Measurements from ENCODE around the gene FHAD1. TPM values are rescaled to one million over a fixed set of nuclear protein-coding genes. Genes with fewer than 3 reads are reported as not detected.
A peak's percentile ranks its signal among the peaks of the same experiment; 100 is the strongest.

FHAD1 gene
- total and polyA plus RNA-seq, 2 donors (not counting 1 experiment from before 2014, with no cell fraction given) = not detected

DNA sequence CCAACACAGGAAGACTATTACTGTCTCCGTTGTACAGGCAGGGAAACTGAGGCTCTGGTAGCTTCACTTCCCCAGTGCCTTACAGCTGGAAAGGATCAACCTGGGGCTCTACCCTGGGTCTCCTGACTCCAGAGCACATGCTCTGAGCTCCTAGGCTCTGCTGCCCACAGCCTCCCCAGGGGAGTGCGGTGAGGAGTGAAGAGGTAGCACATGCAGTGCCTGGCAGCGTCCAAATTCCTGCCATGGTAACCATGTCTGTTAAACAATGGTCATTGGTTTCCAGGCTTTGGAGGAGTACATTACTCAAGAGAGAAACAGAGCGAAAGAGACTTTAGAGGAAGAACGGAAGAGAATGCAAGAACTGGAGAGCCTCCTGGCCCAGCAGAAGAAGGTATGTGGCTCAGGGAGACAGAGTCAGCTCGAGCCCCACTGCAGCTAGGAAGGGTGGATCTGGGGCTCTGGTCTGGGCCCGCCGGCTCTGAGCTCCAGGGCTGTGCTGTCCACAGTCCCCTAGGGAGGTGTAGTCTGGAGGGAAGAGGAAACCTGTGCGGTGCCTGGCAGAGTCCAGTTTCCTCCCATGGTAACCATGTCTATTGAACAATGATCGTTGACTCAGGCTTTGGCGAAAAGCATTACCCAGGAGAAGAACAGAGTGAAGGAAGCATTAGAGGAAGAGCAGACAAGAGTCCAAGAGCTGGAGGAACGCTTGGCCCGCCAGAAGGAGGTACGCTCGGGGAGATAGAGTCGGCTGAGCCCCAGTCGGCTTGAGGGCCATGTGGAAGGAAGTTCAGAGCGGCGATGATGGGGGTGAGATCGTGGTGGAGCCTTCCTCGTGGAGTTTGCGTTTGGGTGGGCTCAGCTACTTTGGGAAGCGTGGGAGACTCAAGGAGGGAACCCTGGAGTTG, 98.0 kb downstream of the FHAD1 start:
- intact Hi-C loops (cut with micrococcal nuclease) = no loop called here
- Histone ChIP-seq H3K4me2 (replicated peaks; ENCODE audit: low read depth, low read length, poor library complexity, severe bottlenecking) (no peak overlapping the region), H3K4me1 (ENCODE audit: control insufficient read depth in 2 of 2, insufficient read depth in 2 of 2, low read length in 2 of 2) (peaks cover 5 to 15% of the 10 kb centered on the region in 2 donors), H3K9me3 (ENCODE audit: control extremely low read depth in 1 of 3, control insufficient read depth in 2 of 3, insufficient read depth in 1 of 3, low read length in 2 of 3) (no peaks in the 10 kb centered on the region), H3K27ac (ENCODE audit: low read length in 2 of 2) (no peak overlapping the region), H3K36me3 (replicated peaks in 1 of 2; ENCODE audit: control extremely low read depth in 1 of 2, control insufficient read depth in 1 of 2, extremely low read depth in 1 of 2, insufficient read depth in 2 of 2, low read length in 1 of 2) (no peaks in the 10 kb centered on the region), H3K9ac (ENCODE audit: low read length) (no peak overlapping the region), H4K20me1 (ENCODE audit: control insufficient read depth, insufficient read depth, low read length, poor library complexity, severe bottlenecking) (no peaks in the 10 kb centered on the region), H3K27me3 (replicated peaks in 1 of 4; ENCODE audit: control extremely low read depth in 1 of 4, control insufficient read depth in 3 of 4, insufficient read depth in 4 of 4, low read length in 3 of 4) (peaks cover 0 to 10% (median 3%) of the 10 kb centered on the region in 4 experiments), H2AFZ (ENCODE audit: insufficient read depth, low read depth, low read length, poor library complexity, severe bottlenecking) (no peak overlapping the region), H3K79me2 (ENCODE audit: control insufficient read depth, insufficient read depth, low read length) (no peaks in the 10 kb centered on the region), H3K4me3 (ENCODE audit: control extremely low read depth in 1 of 5, extremely low read depth in 1 of 5, insufficient read depth in 1 of 5, low read depth in 2 of 5, low read length in 4 of 5) (no peak overlapping the region)
- ChIA-PET CTCF (no interaction called here), POLR2A (no interaction called here)
- H3K4me1 Mint-ChIP-seq = peaks cover 12% of the 10 kb centered on the region
- H3K27me3 Mint-ChIP-seq = peaks cover 48% of the 10 kb centered on the region
- TF ChIP-seq EZH2 (IDR thresholded peaks at IDR 0.05; ENCODE audit: borderline replicate concordance, insufficient read depth, low read depth, low read length, poor library complexity, severe bottlenecking) = no peak
- TF ChIP-seq, protein P1, sequence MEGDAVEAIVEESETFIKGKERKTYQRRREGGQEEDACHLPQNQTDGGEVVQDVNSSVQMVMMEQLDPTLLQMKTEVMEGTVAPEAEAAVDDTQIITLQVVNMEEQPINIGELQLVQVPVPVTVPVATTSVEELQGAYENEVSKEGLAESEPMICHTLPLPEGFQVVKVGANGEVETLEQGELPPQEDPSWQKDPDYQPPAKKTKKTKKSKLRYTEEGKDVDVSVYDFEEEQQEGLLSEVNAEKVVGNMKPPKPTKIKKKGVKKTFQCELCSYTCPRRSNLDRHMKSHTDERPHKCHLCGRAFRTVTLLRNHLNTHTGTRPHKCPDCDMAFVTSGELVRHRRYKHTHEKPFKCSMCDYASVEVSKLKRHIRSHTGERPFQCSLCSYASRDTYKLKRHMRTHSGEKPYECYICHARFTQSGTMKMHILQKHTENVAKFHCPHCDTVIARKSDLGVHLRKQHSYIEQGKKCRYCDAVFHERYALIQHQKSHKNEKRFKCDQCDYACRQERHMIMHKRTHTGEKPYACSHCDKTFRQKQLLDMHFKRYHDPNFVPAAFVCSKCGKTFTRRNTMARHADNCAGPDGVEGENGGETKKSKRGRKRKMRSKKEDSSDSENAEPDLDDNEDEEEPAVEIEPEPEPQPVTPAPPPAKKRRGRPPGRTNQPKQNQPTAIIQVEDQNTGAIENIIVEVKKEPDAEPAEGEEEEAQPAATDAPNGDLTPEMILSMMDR (IDR thresholded peaks at IDR 0.05) = no peak
- no peak for ATAC-seq (ENCODE audit: low read depth)
- 82% methylated on average over 20 of the region's 23 CpGs for WGBS (ENCODE audit: insufficient coverage)
- H3K9me3 Mint-ChIP-seq (ENCODE audit: insufficient read depth) = no peaks in the 10 kb centered on the region
- H3K27ac Mint-ChIP-seq = no peak overlapping the region
- no peak overlapping the region for H3K4me3 Mint-ChIP-seq
- DNase-seq = no peak

- Histone ChIP-seq H3K27ac (ENCODE audit: low read length in 2 of 2) (no peak overlapping the region), H3K9me3 (ENCODE audit: control extremely low read depth in 1 of 3, control insufficient read depth in 2 of 3, insufficient read depth in 1 of 3, low read length in 2 of 3) (no peaks in the 10 kb centered on the region), H3K4me2 (replicated peaks; ENCODE audit: low read depth, low read length, poor library complexity, severe bottlenecking) (no peak overlapping the region), H3K27me3 (replicated peaks in 1 of 4; ENCODE audit: control extremely low read depth in 1 of 4, control insufficient read depth in 3 of 4, insufficient read depth in 4 of 4, low read length in 3 of 4) (peaks cover 0 to 10% (median 5%) of the 10 kb centered on the region in 4 experiments), H3K9ac (ENCODE audit: low read length) (no peak overlapping the region), H3K4me3 (ENCODE audit: control extremely low read depth in 1 of 5, extremely low read depth in 1 of 5, insufficient read depth in 1 of 5, low read depth in 2 of 5, low read length in 4 of 5) (no peak overlapping the region), H3K79me2 (ENCODE audit: control insufficient read depth, insufficient read depth, low read length) (no peaks in the 10 kb centered on the region), H3K36me3 (replicated peaks in 1 of 2; ENCODE audit: control extremely low read depth in 1 of 2, control insufficient read depth in 1 of 2, extremely low read depth in 1 of 2, insufficient read depth in 2 of 2, low read length in 1 of 2) (no peaks in the 10 kb centered on the region), H3K4me1 (ENCODE audit: control insufficient read depth in 2 of 2, insufficient read depth in 2 of 2, low read length in 2 of 2) (peaks cover 5 to 12% of the 10 kb centered on the region in 2 donors), H2AFZ (ENCODE audit: insufficient read depth, low read depth, low read length, poor library complexity, severe bottlenecking) (peak overlapping the region; percentile 37), H4K20me1 (ENCODE audit: control insufficient read depth, insufficient read depth, low read length, poor library complexity, severe bottlenecking) (no peaks in the 10 kb centered on the region)
- CTCF ChIA-PET = interaction anchor here (0.7 kb wide), 1 partner anchor 22 kb away, joined by 3 read pairs; no protein-coding TSS in a partner anchor
- 30% methylated on average over 14 of the region's 17 CpGs for WGBS (ENCODE audit: insufficient coverage)
- POLR2A ChIA-PET = no interaction called here
- peaks cover 47% of the 10 kb centered on the region for H3K27me3 Mint-ChIP-seq
- TF ChIP-seq, protein P1 (IDR thresholded peaks at IDR 0.05) = no peak
- TF ChIP-seq EZH2 (IDR thresholded peaks at IDR 0.05; ENCODE audit: borderline replicate concordance, insufficient read depth, low read depth, low read length, poor library complexity, severe bottlenecking) = no peak
- DNase-seq (peak; percentile 37), ATAC-seq (ENCODE audit: low read depth) (peak; percentile 82)
- H3K4me3 Mint-ChIP-seq = no peak overlapping the region
- intact Hi-C loops (cut with micrococcal nuclease) = no loop called here
- H3K9me3 Mint-ChIP-seq (ENCODE audit: insufficient read depth) = no peaks in the 10 kb centered on the region
- H3K27ac Mint-ChIP-seq = no peak overlapping the region
- H3K4me1 Mint-ChIP-seq = peaks cover 9% of the 10 kb centered on the region
Measured at GRCh38 chr1:15345705-15346345, 98.8 kb downstream of the FHAD1 start.
